Keratinocyte (primary cell): Measurements from ENCODE around the gene TPST2.

ENCODE experiments used
- EZH2 ChIP-seq: IDR thresholded peaks from one replicate; pipeline ENCODE4 v1.6.1; 2012; ENCODE audit warnings: inconsistent platforms, mild to moderate bottlenecking, low read length, moderate library complexity
- TF ChIP-seq, protein P1 (sequence below), 3 experiments: IDR thresholded peaks in 1 of 3; conservative IDR thresholded peaks in 1 of 3; optimal IDR thresholded peaks in 1 of 3; 2 replicates in 2 of 3; 3 replicates in 1 of 3; pipeline versions ENCODE3 to v1.5.1; 2011; ENCODE audit warnings: low read length in 3 of 3, mild to moderate bottlenecking in 3 of 3, moderate library complexity in 2 of 3, control low read depth in 1 of 3, inconsistent platforms in 1 of 3; ENCODE audit not compliant: insufficient read depth in 2 of 3; ENCODE audit errors: extremely low read depth in 1 of 3

DNA sequence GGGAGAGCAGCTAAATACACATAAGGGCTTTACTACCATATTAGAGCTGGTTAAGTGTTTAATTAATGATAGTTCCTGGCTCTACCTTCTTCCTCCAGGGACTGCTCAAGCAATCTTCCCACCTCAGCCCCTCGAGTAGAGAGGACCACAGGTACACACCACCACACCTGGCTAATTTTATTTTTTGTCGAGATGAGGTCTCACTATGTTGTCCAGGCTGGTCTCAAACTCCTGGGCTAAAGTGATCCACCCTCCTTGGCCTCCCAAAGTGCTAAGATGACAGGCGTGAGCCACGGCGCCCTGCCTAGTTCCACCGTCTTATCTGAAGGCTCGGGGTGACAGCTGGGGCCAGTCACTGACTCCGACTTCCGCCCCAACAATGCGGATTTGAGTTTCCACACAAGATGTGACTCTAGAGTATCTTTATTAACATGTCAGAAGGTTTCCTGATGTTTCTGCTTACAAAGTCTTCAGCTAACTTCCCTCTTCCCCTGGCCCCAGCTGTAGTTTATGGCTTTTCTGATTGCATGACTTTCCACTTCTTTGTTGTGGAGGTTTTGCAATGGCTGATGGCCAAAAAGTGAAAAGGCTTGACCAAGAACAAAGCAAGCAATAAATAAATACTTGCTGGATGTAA, 16.8 kb downstream of the TPST2 start:
- TF ChIP-seq EZH2, result no peak
- TF ChIP-seq, protein P1, sequence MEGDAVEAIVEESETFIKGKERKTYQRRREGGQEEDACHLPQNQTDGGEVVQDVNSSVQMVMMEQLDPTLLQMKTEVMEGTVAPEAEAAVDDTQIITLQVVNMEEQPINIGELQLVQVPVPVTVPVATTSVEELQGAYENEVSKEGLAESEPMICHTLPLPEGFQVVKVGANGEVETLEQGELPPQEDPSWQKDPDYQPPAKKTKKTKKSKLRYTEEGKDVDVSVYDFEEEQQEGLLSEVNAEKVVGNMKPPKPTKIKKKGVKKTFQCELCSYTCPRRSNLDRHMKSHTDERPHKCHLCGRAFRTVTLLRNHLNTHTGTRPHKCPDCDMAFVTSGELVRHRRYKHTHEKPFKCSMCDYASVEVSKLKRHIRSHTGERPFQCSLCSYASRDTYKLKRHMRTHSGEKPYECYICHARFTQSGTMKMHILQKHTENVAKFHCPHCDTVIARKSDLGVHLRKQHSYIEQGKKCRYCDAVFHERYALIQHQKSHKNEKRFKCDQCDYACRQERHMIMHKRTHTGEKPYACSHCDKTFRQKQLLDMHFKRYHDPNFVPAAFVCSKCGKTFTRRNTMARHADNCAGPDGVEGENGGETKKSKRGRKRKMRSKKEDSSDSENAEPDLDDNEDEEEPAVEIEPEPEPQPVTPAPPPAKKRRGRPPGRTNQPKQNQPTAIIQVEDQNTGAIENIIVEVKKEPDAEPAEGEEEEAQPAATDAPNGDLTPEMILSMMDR (optimal IDR thresholded peaks at IDR 0.05 in 1 of 3, IDR thresholded peaks at IDR 0.05 in 1 of 3, conservative IDR thresholded peaks at IDR 0.05 in 1 of 3; ENCODE audit: extremely low read depth in 1 of 3, insufficient read depth in 2 of 3, low read length in 3 of 3), result no peak
